GM10266 (cell line): ENCODE measurements around the gene STIM2.

Experiments
- DNase-seq: peaks from one replicate; pipeline ENCODE4 v3.0.0; 2012; ENCODE audit errors: extremely low spot score
- TF ChIP-seq, protein P1 (sequence below): IDR thresholded peaks from 2 replicates; pipeline ENCODE4 v1.5.1; 2012; ENCODE audit warnings: mild to moderate bottlenecking, low read depth; ENCODE audit not compliant: control insufficient read depth, insufficient read depth; ENCODE audit errors: missing control alignments

Gene STIM2

DNA sequence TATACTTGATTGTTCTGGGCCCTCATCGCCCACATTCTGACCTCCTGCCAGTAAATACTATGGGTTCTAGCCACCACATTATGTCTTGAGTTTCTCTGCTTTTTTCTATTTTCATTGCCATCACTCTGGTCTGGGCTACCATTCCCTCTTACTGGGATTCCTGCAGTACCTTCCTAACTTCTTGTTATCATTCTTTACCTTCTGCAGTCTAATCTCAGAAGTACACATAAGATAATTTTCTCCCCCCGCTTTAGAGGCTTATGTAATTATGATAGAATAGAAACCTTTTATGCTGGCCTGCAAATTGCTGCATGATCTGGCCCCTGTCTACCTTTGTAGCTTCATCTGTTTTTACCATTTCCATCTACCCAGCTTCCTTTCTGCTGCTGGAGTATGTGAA, 19.2 kb downstream of the STIM2 start:
- no peak for DNase-seq

DNA sequence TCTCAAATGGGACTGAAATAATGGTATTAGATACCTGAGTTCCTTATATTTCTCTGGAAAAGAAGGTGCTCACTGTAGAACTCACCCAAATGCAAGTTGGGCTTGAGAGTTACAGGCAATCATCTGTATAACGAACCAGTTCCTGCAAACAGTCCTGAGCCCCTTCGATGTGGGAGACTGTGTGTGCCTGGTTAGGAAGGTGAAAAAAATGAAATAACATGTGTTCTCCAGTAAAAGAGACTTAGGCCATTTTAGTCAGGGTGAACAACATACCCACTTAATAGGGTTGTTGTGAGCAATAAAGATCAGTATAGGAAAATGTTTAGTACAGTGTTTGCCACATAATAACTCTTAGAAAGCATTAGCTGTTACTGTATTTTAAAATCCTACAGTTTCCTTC, 23.4 kb downstream of the STIM2 start:
- no peak for DNase-seq
- TF ChIP-seq, protein P1, sequence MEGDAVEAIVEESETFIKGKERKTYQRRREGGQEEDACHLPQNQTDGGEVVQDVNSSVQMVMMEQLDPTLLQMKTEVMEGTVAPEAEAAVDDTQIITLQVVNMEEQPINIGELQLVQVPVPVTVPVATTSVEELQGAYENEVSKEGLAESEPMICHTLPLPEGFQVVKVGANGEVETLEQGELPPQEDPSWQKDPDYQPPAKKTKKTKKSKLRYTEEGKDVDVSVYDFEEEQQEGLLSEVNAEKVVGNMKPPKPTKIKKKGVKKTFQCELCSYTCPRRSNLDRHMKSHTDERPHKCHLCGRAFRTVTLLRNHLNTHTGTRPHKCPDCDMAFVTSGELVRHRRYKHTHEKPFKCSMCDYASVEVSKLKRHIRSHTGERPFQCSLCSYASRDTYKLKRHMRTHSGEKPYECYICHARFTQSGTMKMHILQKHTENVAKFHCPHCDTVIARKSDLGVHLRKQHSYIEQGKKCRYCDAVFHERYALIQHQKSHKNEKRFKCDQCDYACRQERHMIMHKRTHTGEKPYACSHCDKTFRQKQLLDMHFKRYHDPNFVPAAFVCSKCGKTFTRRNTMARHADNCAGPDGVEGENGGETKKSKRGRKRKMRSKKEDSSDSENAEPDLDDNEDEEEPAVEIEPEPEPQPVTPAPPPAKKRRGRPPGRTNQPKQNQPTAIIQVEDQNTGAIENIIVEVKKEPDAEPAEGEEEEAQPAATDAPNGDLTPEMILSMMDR = no peak

More for the DNA sequence above, 19.2 kb downstream of the STIM2 start:
- TF ChIP-seq, protein P1 = no peak

DNA sequence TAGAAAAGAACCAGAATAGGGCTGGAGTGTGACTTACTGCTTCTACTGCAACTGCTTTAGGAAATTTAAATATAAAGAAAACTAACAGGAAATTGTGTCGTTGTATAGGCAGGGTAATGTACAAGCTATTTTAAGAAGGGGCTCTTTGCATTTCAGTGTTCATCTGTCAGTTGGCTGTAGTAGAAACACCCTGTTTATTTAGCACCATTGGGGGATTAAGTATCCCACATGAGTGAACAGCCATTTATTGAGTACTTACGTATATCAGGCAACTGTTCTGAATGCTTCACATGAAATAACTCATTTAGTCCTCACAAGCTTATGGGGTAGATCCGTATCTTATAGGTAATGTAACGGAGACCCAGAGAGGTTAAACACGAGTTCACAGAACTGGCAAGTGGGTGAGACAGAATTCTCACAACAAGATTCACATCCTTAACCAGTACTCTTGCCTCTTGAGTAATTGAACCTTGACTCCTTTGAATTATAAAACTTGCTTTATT, 23.9 kb downstream of the STIM2 start:
- TF ChIP-seq, protein P1 = no peak
- DNase-seq = peak; percentile 19

DNA sequence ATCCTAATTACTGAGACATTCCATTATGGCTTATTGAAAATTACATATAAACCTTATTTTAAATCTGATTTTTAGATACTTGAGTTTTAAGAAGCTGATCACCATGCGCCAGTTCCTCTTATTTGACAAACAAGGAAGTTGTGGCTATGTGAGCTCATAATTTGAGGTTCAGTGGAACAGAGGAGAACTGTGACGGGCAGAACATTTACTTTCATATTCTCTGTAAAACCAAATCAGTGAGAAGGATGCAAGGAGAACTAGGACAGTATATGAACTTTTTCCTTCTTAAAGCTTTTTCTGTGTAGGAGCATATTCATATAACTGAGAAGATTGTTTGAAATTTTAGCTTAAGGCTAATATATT, 25.3 kb downstream of the STIM2 start:
- DNase-seq = peak; percentile 40
- TF ChIP-seq, protein P1 = no peak

DNA sequence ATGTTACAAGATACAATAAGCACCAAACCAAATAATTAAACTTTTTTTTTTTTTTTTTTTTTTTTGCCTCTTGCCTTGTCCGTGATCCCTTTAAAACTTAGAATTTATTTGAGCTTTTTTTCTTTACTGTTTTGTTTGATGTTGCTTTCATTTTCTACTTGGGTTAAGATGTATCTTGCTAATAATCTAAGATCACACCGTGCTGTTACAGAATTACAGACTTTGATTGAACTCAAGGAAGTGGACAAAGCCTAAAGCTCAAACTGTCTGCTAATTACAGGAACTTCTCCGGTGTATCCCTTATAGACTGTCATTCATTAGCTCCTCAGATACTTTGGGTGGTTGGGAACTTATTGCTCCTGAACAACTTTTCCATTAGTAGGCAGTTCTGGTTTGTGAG, 26.5 kb downstream of the STIM2 start:
- TF ChIP-seq, protein P1 = no peak

DNA sequence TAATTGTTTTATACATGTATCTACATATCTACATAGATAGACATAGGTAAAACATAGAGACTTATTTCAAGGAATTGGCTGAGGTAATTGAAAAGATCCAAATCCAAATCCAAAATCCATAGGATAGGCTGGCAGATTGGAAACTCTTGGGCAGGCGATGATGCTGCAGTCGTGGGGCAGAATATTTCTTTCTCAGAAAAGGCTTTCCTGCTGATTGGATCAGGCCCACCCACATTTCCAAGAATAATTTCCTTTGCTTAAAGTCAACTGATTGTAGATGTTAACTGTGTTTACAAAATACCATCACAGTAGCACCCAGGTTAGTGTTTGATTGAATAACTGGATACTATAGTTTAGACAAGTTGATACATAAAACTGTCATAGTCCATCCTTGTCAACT, 27.2 kb downstream of the STIM2 start:
- TF ChIP-seq, protein P1 = no peak
- DNase-seq = no peak

More for the DNA sequence above, 26.5 kb downstream of the STIM2 start:
- DNase-seq = no peak

DNA sequence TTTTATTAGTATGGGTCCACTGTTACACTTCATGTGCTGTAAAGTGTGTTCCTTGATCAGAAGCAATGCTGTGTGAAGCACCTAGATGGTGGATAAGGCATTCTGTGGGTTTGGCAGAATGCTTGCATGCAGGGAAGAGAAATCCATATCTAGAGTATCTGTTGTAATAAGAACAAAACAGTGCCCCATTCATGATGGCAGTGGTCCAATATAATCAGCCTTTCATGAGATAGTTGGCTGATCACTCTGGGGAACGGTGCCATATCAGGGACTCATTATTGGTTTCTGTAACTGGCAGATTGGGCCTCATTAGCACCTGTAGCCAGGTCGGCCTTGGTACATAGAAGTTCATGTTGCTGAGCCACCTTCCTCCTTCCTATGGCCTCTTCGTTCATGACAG, 28.7 kb downstream of the STIM2 start:
- no peak for DNase-seq
- TF ChIP-seq, protein P1 = no peak
